Endothelial cell of umbilical vein (primary cell): ENCODE measurements around the gene SORCS2. TPM values are rescaled to one million over a fixed set of nuclear protein-coding genes. Genes with fewer than 3 reads are reported as not detected.

Source experiments
- BruUV-seq: library from RNA; stranded (reverse); fragments of 400-500 nt; replicated peaks from 2 replicates; lab custom pipeline; 2021; lab: Mats Ljungman, UMichigan
- CTCF ChIA-PET: fragments of 300-600, 350-600 bp; sonication (Branson Sonifier 250); formaldehyde crosslinking; loops from one replicate; lab custom pipeline; 2021; ENCODE audit warnings: antibody characterized with exemption, inconsistent platforms; lab: Charles Lee
- POLR2A ChIA-PET: fragments of 300-600, 350-600 bp; sonication (Branson Sonifier 250); formaldehyde crosslinking; loops from one replicate; lab custom pipeline; 2021; ENCODE audit warnings: antibody characterized with exemption, inconsistent platforms; lab: Charles Lee
- DNase-seq: peaks from one replicate; pipeline ENCODE4 v3.0.0-alpha.2; 2011; ENCODE audit warnings: low read depth, low spot score
- FAIRE-seq: peaks from 2 replicates; lab custom pipeline; 2011; peaks lifted over from hg19 to GRCh38; lab: Jason Lieb, UNC
- H2AFZ ChIP-seq: 2 replicates; pipeline ENCODE4 v1.6.0; 2012; ENCODE audit warnings: low read depth, low read length, control low read depth, inconsistent platforms
- H3K27ac ChIP-seq: 2 replicates; pipeline ENCODE4 v1.5.1; 2011; ENCODE audit warnings: low read depth, mild to moderate bottlenecking, control low read depth, low read length, moderate library complexity; ENCODE audit not compliant: insufficient read depth
- H3K27me3 ChIP-seq, 2 experiments: 2 replicates each; pipeline versions ENCODE4 v1.6.0 to v1.6.1; 2011; ENCODE audit warnings: low read length in 2 of 2, mixed read lengths in 1 of 2; ENCODE audit not compliant: control insufficient read depth in 2 of 2, insufficient read depth in 2 of 2
- H3K36me3 ChIP-seq, 2 experiments: 2 replicates in 1 of 2; 3 replicates in 1 of 2; pipeline ENCODE4 v1.5.1; 2011; ENCODE audit warnings: low read length in 2 of 2, mild to moderate bottlenecking in 1 of 2, moderate library complexity in 1 of 2; ENCODE audit not compliant: control insufficient read depth in 2 of 2, insufficient read depth in 2 of 2; ENCODE audit errors: extremely low read depth in 1 of 2
- H3K4me1 ChIP-seq: 3 replicates; pipeline ENCODE4 v1.5.1; 2011; ENCODE audit warnings: mild to moderate bottlenecking, low read length; ENCODE audit not compliant: control insufficient read depth, insufficient read depth; ENCODE audit errors: extremely low read depth
- H3K4me2 ChIP-seq: 2 replicates; pipeline ENCODE4 v1.6.1; 2011; ENCODE audit warnings: low read length, control low read depth, mixed read lengths; ENCODE audit not compliant: insufficient read depth
- H3K4me3 ChIP-seq, 3 experiments: fragments of 200-600 bp in 1 of 3; sonication (generic), shearing (Covaris generic) in 1 of 3; replicated peaks in 1 of 3; 2 replicates each; pipeline ENCODE4 v1.5.1; 2011 to 2016; ENCODE audit warnings: control low read depth in 3 of 3, low read length in 3 of 3, mild to moderate bottlenecking in 2 of 3, inconsistent platforms in 1 of 3, low read depth in 1 of 3, moderate library complexity in 1 of 3; ENCODE audit not compliant: insufficient read depth in 1 of 3
- H3K79me2 ChIP-seq: 2 replicates; pipeline ENCODE4 v1.6.0; 2012; ENCODE audit warnings: low read length, inconsistent platforms; ENCODE audit not compliant: control insufficient read depth, insufficient read depth
- H3K9ac ChIP-seq: replicated peaks from 2 replicates; pipeline ENCODE3; 2011; ENCODE audit warnings: low read length, control low read depth; ENCODE audit not compliant: insufficient read depth; ENCODE audit errors: extremely low read depth
- H3K9me1 ChIP-seq: replicated peaks from 3 replicates; pipeline ENCODE4 v1.6.0; 2011; ENCODE audit warnings: mild to moderate bottlenecking, low read length; ENCODE audit not compliant: control insufficient read depth, insufficient read depth; ENCODE audit errors: extremely low read depth
- H3K9me3 ChIP-seq: replicated peaks from 2 replicates; pipeline ENCODE4 v1.5.1; 2012; ENCODE audit warnings: low read length, inconsistent platforms; ENCODE audit not compliant: control insufficient read depth, insufficient read depth
- H4K20me1 ChIP-seq: replicated peaks from 2 replicates; pipeline ENCODE3; 2011; ENCODE audit warnings: mild to moderate bottlenecking, low read length; ENCODE audit not compliant: control insufficient read depth, insufficient read depth; ENCODE audit errors: extremely low read depth
- EZH2 ChIP-seq: IDR thresholded peaks from 2 replicates; pipeline ENCODE4 v1.6.1; 2012; ENCODE audit warnings: borderline replicate concordance, low read depth, mild to moderate bottlenecking, moderate library complexity, low read length, inconsistent platforms; ENCODE audit not compliant: severe bottlenecking
- FOS ChIP-seq: IDR thresholded peaks from 2 replicates; pipeline ENCODE4 v1.6.1; 2011; ENCODE audit warnings: mild to moderate bottlenecking, low read length, moderate library complexity, borderline replicate concordance; ENCODE audit not compliant: insufficient read depth
- GATA2 ChIP-seq: IDR thresholded peaks from 2 replicates; pipeline ENCODE4 v1.7.0; 2011; ENCODE audit warnings: low read depth, mild to moderate bottlenecking, moderate library complexity, mixed read lengths, low read length; ENCODE audit not compliant: insufficient read length, insufficient read depth
- JUN ChIP-seq: IDR thresholded peaks from 2 replicates; pipeline ENCODE4 v1.6.1; 2011; ENCODE audit warnings: borderline replicate concordance, low read depth; ENCODE audit not compliant: insufficient read length, insufficient read depth
- MYC ChIP-seq: IDR thresholded peaks from one replicate; pipeline ENCODE4 v1.6.1; 2011; ENCODE audit warnings: mild to moderate bottlenecking, low read depth, low read length
- POLR2A ChIP-seq: IDR thresholded peaks from 2 replicates; pipeline ENCODE4 v1.6.1; 2012; ENCODE audit warnings: low read depth, mild to moderate bottlenecking, control low read depth, low read length
- POLR2AphosphoS5 ChIP-seq: IDR thresholded peaks from 2 replicates; pipeline ENCODE4 v1.6.1; 2012; ENCODE audit warnings: low read depth, mild to moderate bottlenecking, control low read depth, low read length, moderate library complexity; ENCODE audit not compliant: insufficient read depth
- dilution Hi-C: fragments of 300-500 bp; cut with MboI; formaldehyde crosslinking; loops from one replicate; pipeline ENCODE4 v1.15.0; 2019; ENCODE audit warnings: low sequenced_read_pairs; ENCODE audit not compliant: extremely low pct_ligation_motif_present
- intact Hi-C: fragments of 100-400 bp; cut with micrococcal nuclease; formaldehyde crosslinking; loops from one replicate; pipeline ENCODE4 v1.10.0; 2022
- polyA plus RNA-seq, 4 experiments: library from polyadenylated mRNA; depleted of rRNA in 3 of 4; stranded (reverse) in 3 of 4; unstranded in 1 of 4; fragments of >200 nt; gene quantifications; 2 replicates each; pipeline versions ENCODE4 v1.2.1 to v1.2.3, GENCODE V29; 2011 to 2012; ENCODE audit warnings: missing spikeins in 1 of 4
- total RNA-seq: library from RNA; stranded (reverse); gene quantifications from 2 replicates; pipeline ENCODE4 v1.2.3, GENCODE V29; 2021
- TF ChIP-seq, protein P1 (sequence below), 2 donors: IDR thresholded peaks; 1 replicate in 1 of 2; 2 replicates in 1 of 2; pipeline ENCODE4 v1.5.1; 2011; ENCODE audit warnings: low read length in 2 of 2, mild to moderate bottlenecking in 2 of 2, moderate library complexity in 2 of 2, control low read depth in 1 of 2, inconsistent platforms in 1 of 2, low read depth in 1 of 2; ENCODE audit not compliant: insufficient read depth in 1 of 2; ENCODE audit errors: extremely low read depth in 1 of 2
- TF ChIP-seq, protein P2 (sequence below): IDR thresholded peaks from 2 replicates; pipeline ENCODE4 v1.6.1; 2011; ENCODE audit not compliant: insufficient read depth, insufficient read length

The SORCS2 gene
- total and polyA plus RNA-seq, 2 donors (not counting 3 experiments of a cell fraction or from before 2014, with no cell fraction given): not detected

DNA sequence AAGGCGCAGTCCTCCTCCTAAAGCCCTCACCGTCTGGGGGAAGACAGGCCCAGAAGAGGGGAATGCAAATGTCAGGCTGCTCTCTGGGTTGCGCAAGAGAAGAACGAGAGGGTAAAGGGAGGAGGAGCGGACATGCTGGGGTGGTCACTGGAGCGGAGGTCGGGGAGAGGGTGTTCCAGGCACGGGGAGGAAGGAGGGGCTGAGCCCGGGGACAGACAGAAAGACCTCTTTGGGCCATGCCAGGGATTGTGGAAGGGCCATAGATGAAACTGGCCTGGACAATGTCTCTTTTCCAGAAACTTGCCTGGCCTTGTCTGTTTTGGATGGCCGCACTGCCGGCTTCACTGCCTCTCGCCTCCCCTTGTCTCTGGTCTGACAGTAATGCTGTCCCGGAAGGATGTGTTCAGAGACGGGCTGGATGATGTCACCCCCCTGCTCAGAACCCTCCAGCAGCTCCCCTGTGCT is 121.0 kb downstream of the SORCS2 start:
- FAIRE-seq (no peak), DNase-seq (no peak)
- no peaks in the 10 kb centered on the region for H3K79me2 ChIP-seq
- H3K36me3 ChIP-seq: no peaks in the 10 kb centered on the region
- no peaks in the 10 kb centered on the region for H4K20me1 ChIP-seq
- no peaks in the 10 kb centered on the region for H3K27me3 ChIP-seq
- no peak overlapping the region for H3K4me2 ChIP-seq
- H3K9me1 ChIP-seq: no peaks in the 10 kb centered on the region
- ChIA-PET CTCF (no interaction called here), POLR2A (no interaction called here)
- H2AFZ ChIP-seq: no peak overlapping the region
- TF ChIP-seq, protein P1, sequence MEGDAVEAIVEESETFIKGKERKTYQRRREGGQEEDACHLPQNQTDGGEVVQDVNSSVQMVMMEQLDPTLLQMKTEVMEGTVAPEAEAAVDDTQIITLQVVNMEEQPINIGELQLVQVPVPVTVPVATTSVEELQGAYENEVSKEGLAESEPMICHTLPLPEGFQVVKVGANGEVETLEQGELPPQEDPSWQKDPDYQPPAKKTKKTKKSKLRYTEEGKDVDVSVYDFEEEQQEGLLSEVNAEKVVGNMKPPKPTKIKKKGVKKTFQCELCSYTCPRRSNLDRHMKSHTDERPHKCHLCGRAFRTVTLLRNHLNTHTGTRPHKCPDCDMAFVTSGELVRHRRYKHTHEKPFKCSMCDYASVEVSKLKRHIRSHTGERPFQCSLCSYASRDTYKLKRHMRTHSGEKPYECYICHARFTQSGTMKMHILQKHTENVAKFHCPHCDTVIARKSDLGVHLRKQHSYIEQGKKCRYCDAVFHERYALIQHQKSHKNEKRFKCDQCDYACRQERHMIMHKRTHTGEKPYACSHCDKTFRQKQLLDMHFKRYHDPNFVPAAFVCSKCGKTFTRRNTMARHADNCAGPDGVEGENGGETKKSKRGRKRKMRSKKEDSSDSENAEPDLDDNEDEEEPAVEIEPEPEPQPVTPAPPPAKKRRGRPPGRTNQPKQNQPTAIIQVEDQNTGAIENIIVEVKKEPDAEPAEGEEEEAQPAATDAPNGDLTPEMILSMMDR (IDR thresholded peaks at IDR 0.05; ENCODE audit: extremely low read depth in 1 of 2, insufficient read depth in 1 of 2, low read depth in 1 of 2, low read length in 2 of 2): no peak
- TF ChIP-seq FOS: no peak
- TF ChIP-seq, protein P2, sequence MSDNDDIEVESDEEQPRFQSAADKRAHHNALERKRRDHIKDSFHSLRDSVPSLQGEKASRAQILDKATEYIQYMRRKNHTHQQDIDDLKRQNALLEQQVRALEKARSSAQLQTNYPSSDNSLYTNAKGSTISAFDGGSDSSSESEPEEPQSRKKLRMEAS: no peak
- TF ChIP-seq MYC: no peak
- no peak overlapping the region for H3K9ac ChIP-seq
- H3K4me1 ChIP-seq: no peaks in the 10 kb centered on the region
- H3K27ac ChIP-seq: no peak overlapping the region
- no peak overlapping the region for H3K4me3 ChIP-seq
- dilution Hi-C loops: no loop called here
- no TSS peak for BruUV-seq
- H3K9me3 ChIP-seq: no peaks in the 10 kb centered on the region
- intact Hi-C loops: no loop called here

DNA sequence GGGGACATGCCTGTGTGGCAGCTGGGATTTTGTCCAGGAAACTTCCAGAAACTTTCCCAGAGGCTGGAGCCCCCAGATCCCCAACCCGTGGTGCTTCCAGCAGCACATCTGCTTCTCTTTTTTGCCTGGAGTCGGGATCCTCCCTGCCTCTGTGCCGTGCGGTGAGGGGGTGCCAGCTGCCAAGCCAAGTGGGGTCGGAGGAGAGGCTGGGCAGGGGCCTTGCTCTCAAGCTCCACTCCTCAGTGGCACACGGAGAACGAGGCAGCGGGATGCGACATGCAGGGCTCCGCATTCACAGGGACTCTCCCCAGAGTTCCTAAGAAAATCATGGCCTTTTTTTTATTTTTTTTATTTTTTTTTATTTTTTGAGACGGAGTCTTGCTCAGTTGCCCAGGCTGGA is 121.7 kb downstream of the SORCS2 start:
- DNase-seq (no peak), FAIRE-seq (no peak)
- H3K9ac ChIP-seq: no peak overlapping the region
- dilution Hi-C loops: no loop called here
- no peaks in the 10 kb centered on the region for H3K36me3 ChIP-seq
- no peak overlapping the region for H3K4me2 ChIP-seq
- H4K20me1 ChIP-seq: no peaks in the 10 kb centered on the region
- H2AFZ ChIP-seq: no peak overlapping the region
- H3K27ac ChIP-seq: no peak overlapping the region
- no peak overlapping the region for H3K4me3 ChIP-seq
- no peak for TF ChIP-seq FOS
- no peak for TF ChIP-seq JUN
- no peak for TF ChIP-seq MYC
- TF ChIP-seq, protein P2: no peak
- TF ChIP-seq POLR2AphosphoS5: no peak
- TF ChIP-seq GATA2: no peak
- TF ChIP-seq POLR2A: no peak
- TF ChIP-seq EZH2: no peak
- TF ChIP-seq, protein P1 (IDR thresholded peaks at IDR 0.05; ENCODE audit: extremely low read depth in 1 of 2, insufficient read depth in 1 of 2, low read depth in 1 of 2, low read length in 2 of 2): no peak
- ChIA-PET CTCF (no interaction called here), POLR2A (no interaction called here)
- no TSS peak for BruUV-seq
- no peaks in the 10 kb centered on the region for H3K79me2 ChIP-seq
- H3K27me3 ChIP-seq: no peaks in the 10 kb centered on the region
- no peaks in the 10 kb centered on the region for H3K9me3 ChIP-seq
- no peaks in the 10 kb centered on the region for H3K4me1 ChIP-seq
- H3K9me1 ChIP-seq: no peaks in the 10 kb centered on the region
- intact Hi-C loops: no loop called here
